HG03354 (cell line): Measurements from ENCODE around the gene GTF2H3.
"Not testable (repeated sequence)": the region's sequence is repeated elsewhere in the genome, so short reads cannot be mapped to it uniquely, and the experiment has no call there.

Source experiments
- ATAC-seq: cut with Tn5 transposase; IDR thresholded peaks from one replicate; pipeline ENCODE4 v1.9.1; 2021; ENCODE audit warnings: mild to moderate bottlenecking; ENCODE audit not compliant: unreplicated experiment, poor library complexity, severe bottlenecking

Gene GTF2H3

GRCh38 chr12:123633379-123634141 lies at the start of gene GTF2H3, which contains the start of gene EIF2B1:
Gene GTF2H3, plus strand, starts transcription at chr12:123633829. Its CDS starts 31 bp downstream, at chr12:123633860.
Gene EIF2B1, minus strand, starts transcription at chr12:123633686. Its CDS starts 129 bp downstream, at chr12:123633557.
- ATAC-seq = peak; percentile 98

GRCh38 chr12:123591702-123592481 lies 41.7 kb upstream of the GTF2H3 start:
- ATAC-seq = no peak

GRCh38 chr12:123595729-123596128 lies 37.9 kb upstream of the GTF2H3 start:
- ATAC-seq = no peak

GRCh38 chr12:123597100-123597499 lies 36.5 kb upstream of the GTF2H3 start:
- no peak for ATAC-seq

- ATAC-seq = no peak
Observed at GRCh38 chr12:123598522-123598921, 35.1 kb upstream of the GTF2H3 start.

- ATAC-seq = no peak
Observed at GRCh38 chr12:123599310-123599709, 34.3 kb upstream of the GTF2H3 start.

- ATAC-seq = no peak
Observed at GRCh38 chr12:123599721-123600120, 33.9 kb upstream of the GTF2H3 start.

- ATAC-seq = peak; percentile 89
Observed at GRCh38 chr12:123601602-123602489, 31.8 kb upstream of the GTF2H3 start, which contains the start of gene DDX55. Gene DDX55, plus strand, starts transcription at chr12:123602099. Its CDS starts 50 bp downstream, at chr12:123602149.

GRCh38 chr12:123602651-123603195 lies 30.9 kb upstream of the GTF2H3 start:
- peak; percentile 13 for ATAC-seq

- not testable (repeated sequence) for ATAC-seq
Observed at GRCh38 chr12:123603495-123603894, 30.1 kb upstream of the GTF2H3 start.

GRCh38 chr12:123607756-123608155 lies 25.9 kb upstream of the GTF2H3 start:
- no peak for ATAC-seq

- no peak for ATAC-seq
Observed at GRCh38 chr12:123608182-123608581, 25.4 kb upstream of the GTF2H3 start.

- ATAC-seq = no peak
Observed at GRCh38 chr12:123614110-123614509, 19.5 kb upstream of the GTF2H3 start.

- ATAC-seq = no peak
Observed at GRCh38 chr12:123614531-123614930, 19.1 kb upstream of the GTF2H3 start.

GRCh38 chr12:123617144-123617543 lies 16.5 kb upstream of the GTF2H3 start:
- no peak for ATAC-seq

- no peak for ATAC-seq
Observed at GRCh38 chr12:123617580-123617979, 16.0 kb upstream of the GTF2H3 start.

- no peak for ATAC-seq
Observed at GRCh38 chr12:123621101-123621500, 12.5 kb upstream of the GTF2H3 start.

- no peak for ATAC-seq
Observed at GRCh38 chr12:123621619-123622530, 11.8 kb upstream of the GTF2H3 start.
